ENCODE measurements around the gene NUDT3. TPM values are rescaled to one million over a fixed set of nuclear protein-coding genes. Genes with fewer than 3 reads are reported as not detected.

Gene NUDT3
- total RNA-seq, 1 experiment from 2014 or later = 25.2 TPM

- ChIA-PET POLR2A (no interaction called here), CTCF (no interaction called here), RAD21 (ENCODE audit: low non-redundant PET in 1 of 2, low total read pairs in 2 of 2, uncharacterized antibody in 2 of 2, unreplicated experiment in 2 of 2) (no interaction called here)
- DNase-seq (ENCODE audit: low read depth, low spot score) (no peak), ATAC-seq (no peak)
- H3K4me3 ChIP-seq (replicated peaks in 1 of 2; ENCODE audit: low read depth in 1 of 2, low read length in 2 of 2) = no peak overlapping the region
- intact Hi-C loops (cut with micrococcal nuclease) = no loop called here
- H3K36me3 ChIP-seq (ENCODE audit: control insufficient read depth in 1 of 2, insufficient read depth in 2 of 2, low read length in 2 of 2) = no peaks in the 10 kb centered on the region
- H3K27me3 ChIP-seq (ENCODE audit: insufficient read depth, low read length) = no peaks in the 10 kb centered on the region
- no peak overlapping the region for H2AFZ ChIP-seq (ENCODE audit: low read depth, low read length, poor library complexity, severe bottlenecking)
- no TSS peak for BruUV-seq (replicated peaks)
- H4K20me1 ChIP-seq (ENCODE audit: insufficient read depth) = no peaks in the 10 kb centered on the region
- no peaks in the 10 kb centered on the region for H3K4me1 ChIP-seq (ENCODE audit: control insufficient read depth in 1 of 2, insufficient read depth in 2 of 2, low read length in 2 of 2)
- H3K79me2 ChIP-seq (ENCODE audit: insufficient read depth, low read length) = no peaks in the 10 kb centered on the region
- no peak overlapping the region for H3K27ac ChIP-seq (ENCODE audit: low read depth, low read length)
- H3K9me2 ChIP-seq (ENCODE audit: insufficient read depth) = no peaks in the 10 kb centered on the region
- H3K4me2 ChIP-seq (ENCODE audit: low read length) = no peak overlapping the region
- H3K9ac ChIP-seq (ENCODE audit: low read length) = no peak overlapping the region
- TF ChIP-seq TCF7L2 (IDR thresholded peaks at IDR 0.05; ENCODE audit: borderline replicate concordance, extremely low read depth, insufficient read depth, insufficient read length) (no peak), POLR2AphosphoS5 (IDR thresholded peaks at IDR 0.05; ENCODE audit: low read depth, low read length) (no peak), CEBPB (IDR thresholded peaks at IDR 0.05; ENCODE audit: low read depth) (no peak), REST (IDR thresholded peaks at IDR 0.05; ENCODE audit: low read depth) (no peak), EGR1 (IDR thresholded peaks at IDR 0.05; ENCODE audit: low read depth) (no peak), ZBTB33 (IDR thresholded peaks at IDR 0.05; ENCODE audit: extremely low read depth, insufficient replicate concordance, low read length) (no peak)
- TF ChIP-seq, protein P1, sequence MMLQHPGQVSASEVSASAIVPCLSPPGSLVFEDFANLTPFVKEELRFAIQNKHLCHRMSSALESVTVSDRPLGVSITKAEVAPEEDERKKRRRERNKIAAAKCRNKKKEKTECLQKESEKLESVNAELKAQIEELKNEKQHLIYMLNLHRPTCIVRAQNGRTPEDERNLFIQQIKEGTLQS (IDR thresholded peaks at IDR 0.05) = no peak
- TF ChIP-seq, protein P2, sequence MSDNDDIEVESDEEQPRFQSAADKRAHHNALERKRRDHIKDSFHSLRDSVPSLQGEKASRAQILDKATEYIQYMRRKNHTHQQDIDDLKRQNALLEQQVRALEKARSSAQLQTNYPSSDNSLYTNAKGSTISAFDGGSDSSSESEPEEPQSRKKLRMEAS (IDR thresholded peaks at IDR 0.05) = no peak
- H3K9me3 ChIP-seq (ENCODE audit: control insufficient read depth in 1 of 2, insufficient read depth in 1 of 2, low read depth in 1 of 2, low read length in 2 of 2) = no peaks in the 10 kb centered on the region
Measured at GRCh38 chr6:34277763-34278112, 114.7 kb downstream of the NUDT3 start.

All from HCT116 (cell line).